ENCODE data around the gene TAF1B.
"Not testable (repeated sequence)": the region's sequence is repeated elsewhere in the genome, so short reads cannot be mapped to it uniquely, and the experiment has no call there.

TAF1B gene

GRCh38 chr2:9835068-9835467, 8.2 kb upstream of the TAF1B start:
- DNase-seq, result not testable (repeated sequence)

GRCh38 chr2:9836074-9836473, 7.2 kb upstream of the TAF1B start:
- no peak for DNase-seq

GRCh38 chr2:9836517-9836916, 6.8 kb upstream of the TAF1B start:
- DNase-seq, result no peak

GRCh38 chr2:9837451-9837850, 5.8 kb upstream of the TAF1B start:
- no peak for DNase-seq

- no peak for DNase-seq
Observed at GRCh38 chr2:9838391-9838790, 4.9 kb upstream of the TAF1B start.

GRCh38 chr2:9842487-9843228, 616 bp upstream of the TAF1B start:
- no peak for DNase-seq

- DNase-seq, result no peak
Observed at GRCh38 chr2:9844036-9844483, 786 bp downstream of the TAF1B start.

- DNase-seq, result no peak
Observed at GRCh38 chr2:9844576-9844975, 1.3 kb downstream of the TAF1B start.

- no peak for DNase-seq
Observed at GRCh38 chr2:9846554-9846953, 3.3 kb downstream of the TAF1B start.

- no peak for DNase-seq
Observed at GRCh38 chr2:9847140-9847539, 3.9 kb downstream of the TAF1B start.

- no peak for DNase-seq
Observed at GRCh38 chr2:9852881-9853280, 9.6 kb downstream of the TAF1B start.

GRCh38 chr2:9857814-9858729, 14.8 kb downstream of the TAF1B start:
- DNase-seq, result no peak

GRCh38 chr2:9858730-9859068, 15.4 kb downstream of the TAF1B start:
- no peak for DNase-seq

GRCh38 chr2:9860922-9861580, 17.8 kb downstream of the TAF1B start:
- DNase-seq, result not testable (repeated sequence)

GRCh38 chr2:9867881-9868280, 24.6 kb downstream of the TAF1B start:
- no peak for DNase-seq

- DNase-seq, result no peak
Observed at GRCh38 chr2:9873337-9873736, 30.1 kb downstream of the TAF1B start.

- DNase-seq, result no peak
Observed at GRCh38 chr2:9877026-9877425, 33.8 kb downstream of the TAF1B start.

- DNase-seq, result no peak
Observed at GRCh38 chr2:9877726-9878125, 34.5 kb downstream of the TAF1B start.

- DNase-seq, result no peak
Observed at GRCh38 chr2:9879455-9880194, 36.4 kb downstream of the TAF1B start.

- no peak for DNase-seq
Observed at GRCh38 chr2:9883897-9884296, 40.6 kb downstream of the TAF1B start.

- no peak for DNase-seq
Observed at GRCh38 chr2:9884436-9884835, 41.2 kb downstream of the TAF1B start.

- no peak for DNase-seq
Observed at GRCh38 chr2:9885036-9885684, 41.9 kb downstream of the TAF1B start.

Data from NCI-H774 (cell line).